Peyer's patch (tissue), 4 donors: ENCODE data around the gene DBR1. TPM values are rescaled to one million over a fixed set of nuclear protein-coding genes. Genes with fewer than 3 reads are reported as not detected.

Experiments used
- DNase-seq, 3 donors: peaks; one replicate each; pipeline ENCODE4 v3.0.0-alpha.2; 2017 to 2019
- H3K27ac ChIP-seq, 4 donors: fragments of 200-600 bp; sonication (generic); one replicate each; pipeline ENCODE4 v1.5.1; 2016 to 2019
- H3K27me3 ChIP-seq, 2 donors: fragments of 200-600 bp; sonication (generic); one replicate each; pipeline ENCODE4 v1.5.1; 2019
- H3K36me3 ChIP-seq, 3 donors: fragments of 200-600 bp; sonication (generic); one replicate each; pipeline ENCODE4 v1.5.1; 2016 to 2019
- H3K4me1 ChIP-seq, 4 donors: fragments of 200-600 bp; sonication (generic); one replicate each; pipeline ENCODE4 v1.5.1; 2016 to 2019
- H3K4me3 ChIP-seq, 4 donors: fragments of 200-600 bp; sonication (generic); 1 replicate in 3 of 4; 2 replicates in 1 of 4; pipeline ENCODE4 v1.5.1; 2016 to 2019; ENCODE audit warnings: mild to moderate bottlenecking in 1 of 4
- H3K9me3 ChIP-seq, 4 donors: fragments of 200-600 bp; sonication (generic); one replicate each; pipeline ENCODE4 v1.5.1; 2016 to 2019; ENCODE audit warnings: mild to moderate bottlenecking in 1 of 4
- POLR2A ChIP-seq, 2 donors: fragments of 450-650 bp; IDR thresholded peaks; one replicate each; pipeline ENCODE4 v1.5.1; 2017; ENCODE audit warnings: antibody characterized with exemption in 2 of 2, mild to moderate bottlenecking in 2 of 2, moderate library complexity in 2 of 2
- total RNA-seq, 4 donors: library from RNA; depleted of rRNA; stranded (reverse); fragments of >200 nt; gene quantifications; one replicate each; pipeline ENCODE4 v1.1.0, GENCODE V29; 2016
- TF ChIP-seq, protein P1 (sequence below), 6 experiments: fragments of 450-650 bp in 4 of 6; fragments of 200-600 bp in 2 of 6; sonication (generic) in 1 of 6; IDR thresholded peaks; one replicate each; pipeline ENCODE4 v1.5.1; 2017 to 2019; ENCODE audit warnings: antibody characterized with exemption in 6 of 6, mild to moderate bottlenecking in 3 of 6, moderate library complexity in 1 of 6

Gene DBR1
- total RNA-seq, 4 donors from 2014 or later, result 6.3 to 24.8 (median 8.6) TPM

DNA sequence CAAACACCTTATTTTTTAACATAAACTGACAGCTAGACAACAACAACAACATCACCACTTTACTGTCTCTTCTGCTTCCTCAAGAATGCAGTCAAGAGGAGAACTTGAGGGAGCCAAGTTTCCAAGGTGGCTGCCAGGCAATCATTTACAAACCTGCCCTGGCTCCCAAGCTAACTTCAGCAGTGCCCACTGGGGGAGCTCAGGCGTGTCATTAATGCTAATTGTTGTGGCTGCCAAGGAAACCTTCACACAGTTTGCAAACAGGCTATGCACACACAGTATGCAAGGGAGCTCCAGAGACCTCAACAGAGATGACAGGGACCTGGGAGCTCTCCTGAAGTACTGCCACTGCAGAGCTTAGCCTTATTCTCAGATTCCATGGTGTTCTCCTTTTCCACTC, 61.4 kb downstream of the DBR1 start:
- TF ChIP-seq, protein P1, sequence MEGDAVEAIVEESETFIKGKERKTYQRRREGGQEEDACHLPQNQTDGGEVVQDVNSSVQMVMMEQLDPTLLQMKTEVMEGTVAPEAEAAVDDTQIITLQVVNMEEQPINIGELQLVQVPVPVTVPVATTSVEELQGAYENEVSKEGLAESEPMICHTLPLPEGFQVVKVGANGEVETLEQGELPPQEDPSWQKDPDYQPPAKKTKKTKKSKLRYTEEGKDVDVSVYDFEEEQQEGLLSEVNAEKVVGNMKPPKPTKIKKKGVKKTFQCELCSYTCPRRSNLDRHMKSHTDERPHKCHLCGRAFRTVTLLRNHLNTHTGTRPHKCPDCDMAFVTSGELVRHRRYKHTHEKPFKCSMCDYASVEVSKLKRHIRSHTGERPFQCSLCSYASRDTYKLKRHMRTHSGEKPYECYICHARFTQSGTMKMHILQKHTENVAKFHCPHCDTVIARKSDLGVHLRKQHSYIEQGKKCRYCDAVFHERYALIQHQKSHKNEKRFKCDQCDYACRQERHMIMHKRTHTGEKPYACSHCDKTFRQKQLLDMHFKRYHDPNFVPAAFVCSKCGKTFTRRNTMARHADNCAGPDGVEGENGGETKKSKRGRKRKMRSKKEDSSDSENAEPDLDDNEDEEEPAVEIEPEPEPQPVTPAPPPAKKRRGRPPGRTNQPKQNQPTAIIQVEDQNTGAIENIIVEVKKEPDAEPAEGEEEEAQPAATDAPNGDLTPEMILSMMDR (IDR thresholded peaks at IDR 0.05), result no peak
- TF ChIP-seq POLR2A (IDR thresholded peaks at IDR 0.05), result no peak

GRCh38 chr3:138112362-138112761, 62.4 kb downstream of the DBR1 start:
- no peak for DNase-seq
- no peak overlapping the region for H3K4me3 ChIP-seq
- H3K27ac ChIP-seq, result no peak overlapping the region
- TF ChIP-seq POLR2A (IDR thresholded peaks at IDR 0.05), result no peak
- TF ChIP-seq, protein P1 (IDR thresholded peaks at IDR 0.05), result no peak
- H3K4me1 ChIP-seq, result peaks cover 0 to 10% (median 3%) of the 10 kb centered on the region in 4 donors
- peaks cover 0 to 2% of the 10 kb centered on the region in 2 donors for H3K27me3 ChIP-seq
- no peaks in the 10 kb centered on the region for H3K9me3 ChIP-seq
- no peaks in the 10 kb centered on the region for H3K36me3 ChIP-seq

More for the DNA sequence above, 61.4 kb downstream of the DBR1 start:
- H3K4me3 ChIP-seq, result no peak overlapping the region
- no peaks in the 10 kb centered on the region for H3K9me3 ChIP-seq
- DNase-seq, result no peak
- H3K4me1 ChIP-seq, result peaks cover 0 to 10% (median 3%) of the 10 kb centered on the region in 4 donors
- no peaks in the 10 kb centered on the region for H3K36me3 ChIP-seq
- no peak overlapping the region for H3K27ac ChIP-seq
- H3K27me3 ChIP-seq, result peaks cover 0 to 2% of the 10 kb centered on the region in 2 donors

Other genes starting within 250 kb of the DBR1 start
- not detected for gene CLDN18, start 164.8 kb downstream of the DBR1 start, total RNA-seq
- gene DZIP1L, start 59.3 kb downstream of the DBR1 start, total RNA-seq, result 10 to 100 TPM in 1 of 4 donors, 1 to 10 TPM in 3; 2.8 to 40.4 (median 5.5) TPM
- not detected for gene A4GNT, start 42.5 kb downstream of the DBR1 start, total RNA-seq
- gene ARMC8, start 12.4 kb upstream of the DBR1 start, total RNA-seq, result 10 to 100 TPM; 35.7 to 77.2 (median 56.3) TPM
- not detected for gene NME9, start 154.9 kb upstream of the DBR1 start, total RNA-seq
- 1 to 10 TPM; 1.2 to 7.4 (median 3.0) TPM for gene MRAS, start 173.7 kb upstream of the DBR1 start, total RNA-seq